Heart right ventricle (tissue), 16 donors: ENCODE results near the gene LRRC27. TPM values are rescaled to one million over a fixed set of nuclear protein-coding genes. Genes with fewer than 3 reads are reported as not detected.

Experiments used
- ATAC-seq, 8 donors: fragments of 200-7000 bp; cut with Tn5 transposase; one replicate each; pipeline ENCODE4 v1.9.1; 2020; ENCODE audit warnings: mild to moderate bottlenecking in 8 of 8, moderate library complexity in 8 of 8, moderate number of reproducible peaks in 1 of 8
- DNase-seq, 2 donors: peaks; one replicate each; pipeline ENCODE4 v3.0.0-alpha.2; 2020
- H3K27ac ChIP-seq, 10 donors: fragments of 200-600 bp; sonication (generic) in 2 of 10; one replicate each; pipeline versions ENCODE4 v1.5.0 to v1.8.0; 2020 to 2022; ENCODE audit warnings: mild to moderate bottlenecking in 3 of 10
- H3K27me3 ChIP-seq, 7 donors: fragments of 200-600 bp; one replicate each; pipeline ENCODE4 v1.8.0; 2021 to 2022; ENCODE audit warnings: mild to moderate bottlenecking in 2 of 7
- H3K36me3 ChIP-seq, 9 donors: fragments of 200-600 bp; sonication (generic) in 1 of 9; one replicate each; pipeline versions ENCODE4 v1.5.0 to v1.8.0; 2020 to 2022; ENCODE audit warnings: mild to moderate bottlenecking in 2 of 9
- H3K4me1 ChIP-seq, 9 donors: fragments of 200-600 bp; sonication (generic) in 1 of 9; one replicate each; pipeline versions ENCODE4 v1.5.0 to v1.8.0; 2020 to 2022; ENCODE audit warnings: mild to moderate bottlenecking in 4 of 9
- H3K4me3 ChIP-seq, 10 donors: fragments of 200-600 bp; sonication (generic) in 2 of 10; one replicate each; pipeline versions ENCODE4 v1.5.0 to v1.8.0; 2020 to 2022; ENCODE audit warnings: mild to moderate bottlenecking in 7 of 10, moderate library complexity in 2 of 10
- H3K9me3 ChIP-seq, 11 donors: fragments of 200-600 bp in 10 of 11; sonication (generic) in 2 of 11; one replicate each; pipeline versions ENCODE4 v1.5.0 to v1.8.0; 2013 to 2022; ENCODE audit warnings: mild to moderate bottlenecking in 2 of 11, control low read depth in 1 of 11, moderate library complexity in 1 of 11
- CTCF ChIP-seq, 9 donors: fragments of 200-600 bp; sonication (generic) in 2 of 9; IDR thresholded peaks; one replicate each; pipeline versions ENCODE4 v1.5.0 to v1.8.0; 2021 to 2022; ENCODE audit warnings: antibody characterized with exemption in 9 of 9, mild to moderate bottlenecking in 5 of 9, moderate library complexity in 1 of 9
- WGBS, 2 donors: extraction: QIAGEN DNeasy Blood & Tissue Kit; methylation state at CpG; one replicate each; pipeline ENCODE4 v1.1.7; 2013; ENCODE audit warnings: inconsistent platforms in 1 of 2; 5-methylcytosine and 5-hydroxymethylcytosine counted together
- intact Hi-C, 10 donors: fragments of 100-400 bp; cut with DNase I; formaldehyde crosslinking; loops; one replicate each; pipeline versions ENCODE4 v1.11.1 to v1.14.2; 2022
- polyA plus RNA-seq, 2 donors: library from polyadenylated mRNA; stranded (reverse); fragments of 200-250 nt; gene quantifications; one replicate each; pipeline ENCODE4 v1.2.3, GENCODE V29; 2013
- total RNA-seq, 10 donors: library from RNA; stranded (reverse); fragmentation: NEBNext Ultra II Directional in 3 of 10; extraction: Animal tissue kit (Norgen Biotek cat#: 25700) in 3 of 10; gene quantifications; one replicate each; pipeline versions ENCODE4 v1.2.1 to v1.2.4, GENCODE V29; 2021 to 2023
- donor health status: Arrhythmogenic right ventricular cardiomyopathy.
- donor health status: ischemic (EF 13 %, LVEDD 7.1; RV severe dilation, severe dysfunction).
- donor health status: healthy with polysubstance abuse.
- donor health status: DM: no; HTN: yes; CAD: no.
- donor health status: DM: no; HTN: no; CAD: no.
- donor health status: ischemic (EF 25% LVEDD 6.9; RV normal size, moderate dysfunction).
- donor health status: ischemic (EF 25% LVEDD 5.7; RV mildly dilated, moderate dysfunction).
- donor health status: healthy.
- donor health status: DM: yes; HTN: yes; CAD: no.
- donor health status: Ischemic cardiomyopathy.
- donor health status: ischemic (EF 35%, LVEDD 5.7; RV mildly dilated, moderate dysfunction).
- donor health status: nonischemic (EF 11% LVEDD 7.7; RV severe dilation, severe dysfunction).
- donor health status: DM: yes; HTN: yes; CAD: no.
- donor health status: PGD.
- donor health status: ischemic (EF 29% LVEDD 5.4; RV normal size, mild dysfunction).
- donor health status: nonischemic (EF 23%, LVEDD 6.1; RV moderate dilation, normal function).

Gene LRRC27
- total and polyA plus RNA-seq, 12 donors, result 3.0 to 8.1 (median 4.7) TPM

GRCh38 chr10:132310701-132311337, 21.2 kb upstream of the LRRC27 start:
- peaks cover 0 to 13% (median 0%) of the 10 kb centered on the region in 11 donors for H3K9me3 ChIP-seq
- TF ChIP-seq CTCF (IDR thresholded peaks at IDR 0.05), result no peak
- peaks cover 0 to 18% (median 0%) of the 10 kb centered on the region in 7 donors for H3K27me3 ChIP-seq
- ATAC-seq, result no peak
- H3K36me3 ChIP-seq, result no peaks in the 10 kb centered on the region
- intact Hi-C loops, result loop anchor here in 1 of 10 donors (2.0 kb wide), 1 partner anchor 14 kb away; no protein-coding TSS in a partner anchor
- no peak overlapping the region for H3K27ac ChIP-seq
- WGBS, 2 donors, result 68 to 76% methylated on average over 17 of the region's 17 CpGs
- H3K4me1 ChIP-seq, result peaks cover 4 to 19% (median 17%) of the 10 kb centered on the region in 9 donors
- H3K4me3 ChIP-seq, result no peak overlapping the region
- no peak for DNase-seq

GRCh38 chr10:132311338-132311939, 20.6 kb upstream of the LRRC27 start:
- WGBS, 2 donors, result 58 to 68% methylated on average over 18 of the region's 18 CpGs
- DNase-seq, result no peak
- no peak overlapping the region for H3K27ac ChIP-seq
- TF ChIP-seq CTCF (IDR thresholded peaks at IDR 0.05), result no peak
- H3K9me3 ChIP-seq, result peaks cover 0 to 13% (median 0%) of the 10 kb centered on the region in 11 donors
- H3K4me3 ChIP-seq, result no peak overlapping the region
- H3K27me3 ChIP-seq, result peaks cover 0 to 14% (median 0%) of the 10 kb centered on the region in 7 donors
- ATAC-seq, result no peak
- H3K36me3 ChIP-seq, result no peaks in the 10 kb centered on the region
- intact Hi-C loops, result loop anchor here in 1 of 10 donors (2.0 kb wide), 1 partner anchor 13 kb away; no protein-coding TSS in a partner anchor
- H3K4me1 ChIP-seq, result peaks cover 4 to 18% (median 16%) of the 10 kb centered on the region in 9 donors

DNA sequence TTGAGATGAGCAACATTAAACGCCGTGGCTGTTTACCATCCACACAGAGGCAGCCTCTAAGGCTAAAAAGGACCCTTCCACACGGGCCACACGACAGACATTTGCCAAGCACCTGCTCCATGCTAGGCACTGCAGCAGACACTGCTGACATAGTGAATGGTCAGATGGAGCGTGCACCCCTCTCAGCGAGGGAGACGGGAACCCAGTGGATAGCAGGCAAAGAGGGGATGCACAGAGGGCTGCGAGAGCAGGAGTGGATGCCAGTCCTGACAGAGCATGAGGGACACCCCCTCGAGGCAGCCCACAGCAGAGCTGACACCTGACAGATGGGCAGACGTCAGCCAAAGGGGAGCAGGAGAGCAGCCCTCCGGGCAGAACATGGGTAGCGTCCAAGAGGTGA, 18.7 kb upstream of the LRRC27 start:
- Histone ChIP-seq H3K4me3 (no peak overlapping the region), H3K27ac (no peak overlapping the region), H3K27me3 (peaks cover 0 to 6% (median 0%) of the 10 kb centered on the region in 7 donors), H3K36me3 (no peaks in the 10 kb centered on the region), H3K9me3 (peaks cover 0 to 13% (median 0%) of the 10 kb centered on the region in 11 donors), H3K4me1 (peaks cover 0 to 9% (median 6%) of the 10 kb centered on the region in 9 donors)
- ATAC-seq (no peak), DNase-seq (no peak)
- 93 to 94% methylated on average over 12 of the region's 12 CpGs for WGBS, 2 donors
- no peak for TF ChIP-seq CTCF (IDR thresholded peaks at IDR 0.05)
- intact Hi-C loops, result no loop called here

DNA sequence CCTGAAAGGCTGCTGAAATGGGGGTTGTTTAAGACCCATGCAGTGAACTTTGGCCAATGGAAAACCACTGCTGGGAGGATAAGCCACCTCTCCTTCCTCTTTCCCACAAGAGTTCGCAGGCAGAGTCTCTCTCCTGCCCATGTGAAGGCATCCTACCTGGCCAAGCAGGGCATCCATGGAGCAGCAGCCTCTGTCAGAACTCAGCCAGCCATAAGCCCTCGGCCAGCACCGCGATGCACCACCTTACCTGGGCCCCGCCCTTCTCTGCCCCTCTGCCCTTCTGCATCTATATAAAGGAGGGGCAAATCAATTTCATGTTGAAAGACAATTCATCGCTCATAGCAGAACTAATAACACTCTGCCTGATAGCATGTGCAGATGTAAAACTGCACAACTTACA, 18.1 kb upstream of the LRRC27 start:
- H3K4me1 ChIP-seq, result peaks cover 0 to 5% (median 1%) of the 10 kb centered on the region in 9 donors
- WGBS, 2 donors, result 97 to 98% methylated on average over 6 of the region's 6 CpGs
- intact Hi-C loops, result no loop called here
- no peak for TF ChIP-seq CTCF (IDR thresholded peaks at IDR 0.05)
- no peak overlapping the region for H3K27ac ChIP-seq
- no peak overlapping the region for H3K4me3 ChIP-seq
- H3K36me3 ChIP-seq, result no peaks in the 10 kb centered on the region
- ATAC-seq (no peak), DNase-seq (no peak)
- peaks cover 0 to 13% (median 0%) of the 10 kb centered on the region in 11 donors for H3K9me3 ChIP-seq
- peaks cover 0 to 1% (median 0%) of the 10 kb centered on the region in 7 donors for H3K27me3 ChIP-seq
